Pancreas (tissue), 10 donors: Measurements from ENCODE around the gene BLVRB. TPM values are rescaled to one million over a fixed set of nuclear protein-coding genes. Genes with fewer than 3 reads are reported as not detected.
A peak's percentile ranks its signal among the peaks of the same experiment; 100 is the strongest.
"Not testable (repeated sequence)": the region's sequence is repeated elsewhere in the genome, so short reads cannot be mapped to it uniquely, and the experiment has no call there.

ENCODE experiments used
- ATAC-seq, 4 donors: fragments of 200-7000 bp; cut with Tn5 transposase; one replicate each; pipeline versions ENCODE4 v1.8.0 to v1.9.1; 2020; ENCODE audit warnings: mild to moderate bottlenecking in 4 of 4, moderate library complexity in 4 of 4
- DNase-seq, 6 donors: peaks; one replicate each; pipeline ENCODE4 v3.0.0-alpha.2; 2020
- FAIRE-seq: peaks from 2 replicates; lab custom pipeline; 2012; peaks lifted over from hg19 to GRCh38; lab: Jason Lieb, UNC
- H3K27ac ChIP-seq, 4 donors: fragments of 200-600 bp; sonication (generic); 1 replicate in 3 of 4; 2 replicates in 1 of 4; pipeline versions ENCODE4 v1.5.0 to v1.8.0; 2020
- H3K27me3 ChIP-seq, 4 donors: fragments of 200-600 bp; one replicate each; pipeline ENCODE4 v1.8.0; 2021
- H3K36me3 ChIP-seq, 3 donors: fragments of 200-600 bp; sonication (generic) in 1 of 3; one replicate each; pipeline versions ENCODE4 v1.5.0 to v1.8.0; 2020 to 2021
- H3K4me1 ChIP-seq, 3 donors: fragments of 200-600 bp; one replicate each; pipeline ENCODE4 v1.8.0; 2021
- H3K4me3 ChIP-seq, 4 donors: fragments of 200-600 bp; sonication (generic) in 2 of 4; one replicate each; pipeline versions ENCODE4 v1.5.0 to v1.8.0; 2020 to 2021
- H3K9me3 ChIP-seq, 4 donors: fragments of 200-600 bp; one replicate each; pipeline ENCODE4 v1.8.0; 2021
- CTCF ChIP-seq, 4 donors: fragments of 200-600 bp; sonication (generic) in 3 of 4; IDR thresholded peaks; one replicate each; pipeline versions ENCODE4 v1.5.0 to v1.8.0; 2021; ENCODE audit warnings: antibody characterized with exemption in 4 of 4
- WGBS, 2 donors: extraction: QIAGEN DNeasy Blood & Tissue Kit; methylation state at CpG; one replicate each; pipeline ENCODE4 v1.1.7; 2013; 5-methylcytosine and 5-hydroxymethylcytosine counted together
- intact Hi-C, 3 donors: fragments of 100-400 bp; cut with DNase I; formaldehyde crosslinking; loops; one replicate each; pipeline versions ENCODE4 v1.11.1 to v1.14.2; 2022
- polyA plus RNA-seq, 2 donors: library from polyadenylated mRNA; stranded (reverse); fragments of 200-250 nt; gene quantifications; one replicate each; pipeline ENCODE4 v1.2.3, GENCODE V29; 2013
- total RNA-seq, 6 donors: library from RNA; stranded (reverse); fragmentation: NEBNext Ultra II Directional in 4 of 6; extraction: Animal tissue kit (Norgen Biotek cat#: 25700) in 4 of 6; gene quantifications; one replicate each; pipeline versions ENCODE4 v1.2.1 to v1.2.4, GENCODE V29; 2021 to 2023
- donor health status: healthy with polysubstance abuse.
- donor health status: DM: no; HTN: no; CAD: no; lungs with moderate emphysema.
- donor health status: DM: no; HTN: no; CAD: no.
- donor health status: control.
- donor health status: control.
- donor health status: Bipolar disorder and iron deficiency.
- donor health status: DM: yes; HTN: yes; CAD: no.
- donor health status: DM: no; HTN: no; CAD: no.
- donor health status: DM: no; HTN: no; CAD: no.
- donor health status: DM: yes; HTN: yes; CAD: no.

The BLVRB gene
- total and polyA plus RNA-seq, 8 donors: 24.1 to 49.4 (median 37.4) TPM

DNA sequence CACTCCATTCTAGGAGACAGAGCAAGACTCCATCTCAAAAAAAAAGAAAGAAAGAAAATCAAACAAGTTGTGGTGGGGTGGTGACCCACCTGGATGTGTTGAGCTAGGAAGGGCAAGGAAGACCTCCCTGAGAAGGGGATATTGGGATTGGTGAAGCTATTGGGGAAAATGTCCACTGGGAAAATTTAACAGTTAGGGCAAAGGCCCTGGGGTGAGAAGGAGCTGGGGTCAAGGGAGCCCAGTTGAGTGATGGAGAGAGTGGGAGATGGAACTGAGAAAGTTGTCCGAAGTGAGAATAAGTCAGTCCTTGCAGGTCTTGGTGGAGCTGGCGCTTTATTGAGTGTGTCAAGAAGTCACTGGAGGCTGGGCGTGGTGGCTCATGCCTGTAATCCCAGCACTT is 27.3 kb downstream of the BLVRB start:
- no peak for TF ChIP-seq CTCF (IDR thresholded peaks at IDR 0.05)
- H3K27me3 ChIP-seq: no peaks in the 10 kb centered on the region
- no peak overlapping the region for H3K4me3 ChIP-seq
- no peak overlapping the region for H3K27ac ChIP-seq
- intact Hi-C loops: no loop called here
- H3K9me3 ChIP-seq: no peaks in the 10 kb centered on the region
- WGBS, 2 donors: 93 to 96% methylated on average over 3 of the region's 3 CpGs
- DNase-seq (no peak), ATAC-seq (no peak), FAIRE-seq (no peak)
- H3K4me1 ChIP-seq: peaks cover 0 to 14% (median under 1%) of the 10 kb centered on the region in 3 donors
- peaks cover 0 to 11% (median 5%) of the 10 kb centered on the region in 3 donors for H3K36me3 ChIP-seq

- no peak for FAIRE-seq
- TF ChIP-seq CTCF (IDR thresholded peaks at IDR 0.05): no peak
- ATAC-seq: peak; percentile 96 to 98 (median 96)
- Histone ChIP-seq H3K9me3 (no peaks in the 10 kb centered on the region), H3K27me3 (no peaks in the 10 kb centered on the region), H3K27ac (peak overlapping the region; percentile 78 to 89 (median 86)), H3K4me1 (peaks cover 0 to 12% (median 8%) of the 10 kb centered on the region in 3 donors), H3K4me3 (peak overlapping the region in 3 of 4 donors; percentile 7 to 37 (median 32)), H3K36me3 (no peaks in the 10 kb centered on the region)
- intact Hi-C loops: no loop called here
- 0 to 1% methylated on average over 33 to 50 of the region's 50 CpGs for WGBS, 2 donors
- peak; percentile 84 to 95 (median 90) for DNase-seq
Measured at GRCh38 chr19:40433391-40434216, 31.9 kb downstream of the BLVRB start.

GRCh38 chr19:40432760-40433159 is 32.8 kb downstream of the BLVRB start:
- Histone ChIP-seq H3K4me3 (peak overlapping the region in 3 of 4 donors; percentile 7 to 37 (median 32)), H3K4me1 (peaks cover 0 to 12% (median 8%) of the 10 kb centered on the region in 3 donors), H3K27ac (peak overlapping the region; percentile 78 to 89 (median 86))
- DNase-seq, H3K27me3 ChIP-seq, FAIRE-seq, H3K36me3 ChIP-seq, intact Hi-C loops, H3K9me3 ChIP-seq, ATAC-seq: not testable (repeated sequence)
- WGBS, 2 donors: 48 to 54% methylated on average over 7 of the region's 7 CpGs

- no peak for FAIRE-seq
- intact Hi-C loops: no loop called here
- WGBS, 2 donors: 78 to 81% methylated on average over 3 of the region's 3 CpGs
Measured at GRCh38 chr19:40431698-40432097, 33.8 kb downstream of the BLVRB start.

GRCh38 chr19:40430242-40430641 is 35.3 kb downstream of the BLVRB start:
- H3K4me1 ChIP-seq: peaks cover 0 to 12% (median 8%) of the 10 kb centered on the region in 3 donors
- H3K9me3 ChIP-seq, H3K4me3 ChIP-seq, ATAC-seq, H3K36me3 ChIP-seq, H3K27ac ChIP-seq, DNase-seq, FAIRE-seq, intact Hi-C loops, H3K27me3 ChIP-seq: not testable (repeated sequence)
- WGBS, 2 donors: 88 to 96% methylated on average over 10 of the region's 10 CpGs

More at GRCh38 chr19:40431698-40432097, 33.8 kb downstream of the BLVRB start:
- ATAC-seq (no peak), DNase-seq (no peak)
- Histone ChIP-seq H3K4me3 (no peak overlapping the region), H3K9me3 (no peaks in the 10 kb centered on the region), H3K27me3 (no peaks in the 10 kb centered on the region), H3K4me1 (peaks cover 0 to 12% (median 8%) of the 10 kb centered on the region in 3 donors), H3K27ac (no peak overlapping the region), H3K36me3 (no peaks in the 10 kb centered on the region)
- TF ChIP-seq CTCF (IDR thresholded peaks at IDR 0.05): no peak

DNA sequence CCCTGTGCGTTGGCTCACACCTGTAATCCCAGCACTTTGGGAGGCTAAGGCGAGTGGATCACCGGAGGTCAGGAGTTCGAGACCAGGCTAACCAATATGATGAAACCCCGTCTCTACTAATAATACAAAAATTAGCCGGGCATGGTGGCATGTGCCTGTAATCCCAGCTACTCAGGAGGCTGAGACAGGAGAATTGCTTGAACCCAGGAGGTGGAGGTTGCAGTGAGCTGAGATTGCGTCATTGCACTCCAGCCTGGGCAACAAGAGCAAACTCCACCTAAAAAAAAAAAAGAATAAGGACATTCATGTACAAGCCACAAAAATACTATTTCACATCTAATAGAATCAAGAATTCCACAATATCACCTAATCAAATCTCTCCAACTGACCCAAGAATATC is 37.3 kb downstream of the BLVRB start:
- ATAC-seq, H3K27me3 ChIP-seq, H3K27ac ChIP-seq, H3K9me3 ChIP-seq, H3K36me3 ChIP-seq, DNase-seq, intact Hi-C loops, FAIRE-seq, H3K4me3 ChIP-seq: not testable (repeated sequence)
- H3K4me1 ChIP-seq: peaks cover 0 to 11% (median 7%) of the 10 kb centered on the region in 3 donors
- 92 to 96% methylated on average over 7 of the region's 7 CpGs for WGBS, 2 donors
